Fibroblast of skin of right biceps (primary cell): ENCODE results near the gene BRD4.

Source experiments
- DNase-seq: peaks from one replicate; pipeline ENCODE4 v3.0.0-alpha.2; 2013

The BRD4 gene

DNA sequence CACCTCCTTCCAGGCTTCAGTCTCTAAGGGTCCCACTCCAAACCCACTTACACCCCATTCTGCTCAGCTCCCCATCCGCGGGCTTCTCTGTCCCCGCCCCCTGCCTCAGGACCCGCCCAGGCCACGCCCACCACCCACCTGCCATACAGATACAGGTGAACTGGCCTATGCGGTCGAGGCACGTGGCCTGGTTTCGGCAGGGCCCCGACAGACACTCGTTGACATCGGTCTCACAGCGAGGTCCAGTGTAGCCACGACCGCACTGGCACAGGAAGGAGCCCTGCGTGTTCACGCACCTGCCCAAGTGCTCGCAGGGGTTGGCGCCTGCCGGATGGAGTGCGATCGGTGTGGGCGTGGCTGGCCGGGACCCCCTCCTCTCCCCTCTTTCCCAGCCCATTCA is 143.5 kb downstream of the BRD4 start:
- no peak for DNase-seq

GRCh38 chr19:15187026-15188007 is 145.0 kb downstream of the BRD4 start:
- DNase-seq, result no peak
